Naive B cell (primary cell): ENCODE measurements around the gene HK2. TPM values are rescaled to one million over a fixed set of nuclear protein-coding genes. Genes with fewer than 3 reads are reported as not detected.
"Not testable (repeated sequence)": the region's sequence is repeated elsewhere in the genome, so short reads cannot be mapped to it uniquely, and the experiment has no call there.

Experiments used
- ATAC-seq, 2 donors: fragments of 150-1000 bp; cut with Tn5 transposase; 2 replicates each; pipeline ENCODE4 v1.10.0; 2021; ENCODE audit warnings: low read depth in 2 of 2, mild to moderate bottlenecking in 2 of 2, moderate library complexity in 2 of 2
- DNase-seq: peaks from one replicate; pipeline ENCODE4 v3.0.0; 2022
- H3K27ac Mint-ChIP-seq, 6 donors: one replicate each; pipeline ENCODE4 v1.8.0; 2020 to 2022; ENCODE audit warnings: mild to moderate bottlenecking in 6 of 6, mixed read lengths in 6 of 6, moderate library complexity in 5 of 6, inconsistent platforms in 2 of 6
- H3K27me3 Mint-ChIP-seq, 3 donors: one replicate each; pipeline ENCODE4 v1.8.0; 2021 to 2022; ENCODE audit warnings: mixed read lengths in 3 of 3, mild to moderate bottlenecking in 1 of 3
- H3K36me3 Mint-ChIP-seq, 2 donors: one replicate each; pipeline ENCODE4 v1.8.0; 2020 to 2022; ENCODE audit warnings: mixed read lengths in 2 of 2, inconsistent platforms in 1 of 2, mild to moderate bottlenecking in 1 of 2
- H3K4me1 Mint-ChIP-seq, 3 donors: one replicate each; pipeline ENCODE4 v1.8.0; 2020 to 2022; ENCODE audit warnings: mixed read lengths in 3 of 3, inconsistent platforms in 1 of 3, mild to moderate bottlenecking in 1 of 3, moderate library complexity in 1 of 3
- H3K4me3 Mint-ChIP-seq, 8 donors: one replicate each; pipeline ENCODE4 v1.8.0; 2020 to 2022; ENCODE audit warnings: mild to moderate bottlenecking in 8 of 8, mixed read lengths in 8 of 8, moderate library complexity in 8 of 8, inconsistent platforms in 2 of 8
- H3K9me3 Mint-ChIP-seq, 7 donors: one replicate each; pipeline ENCODE4 v1.8.0; 2020 to 2022; ENCODE audit warnings: mixed read lengths in 7 of 7, mild to moderate bottlenecking in 5 of 7, inconsistent platforms in 2 of 7, moderate library complexity in 1 of 7
- polyA plus RNA-seq, 6 donors: library from polyadenylated mRNA; unstranded; fragments of 300-500 nt; fragmentation: Illumina TruSeq; gene quantifications; one replicate each; pipeline ENCODE4 v1.2.3, GENCODE V29; 2021; ENCODE audit warnings: low read depth in 6 of 6

HK2 gene
- polyA plus RNA-seq, 6 donors from 2014 or later = 3.1 to 8.3 (median 6.1) TPM

- DNase-seq (no peak), ATAC-seq (no peak)
- Mint-ChIP-seq H3K27me3 (no peaks in the 10 kb centered on the region), H3K4me1 (peaks cover 0 to 3% (median 0%) of the 10 kb centered on the region in 3 donors), H3K36me3 (peaks cover 55 to 78% of the 10 kb centered on the region in 2 donors), H3K9me3 (peaks cover 6 to 11% (median 8%) of the 10 kb centered on the region in 7 donors), H3K4me3 (no peak overlapping the region), H3K27ac (no peak overlapping the region)
Observed at GRCh38 chr2:74890711-74891110, 56.8 kb downstream of the HK2 start.

GRCh38 chr2:74891136-74891764, 57.3 kb downstream of the HK2 start:
- no peak overlapping the region for H3K27ac Mint-ChIP-seq
- no peak for ATAC-seq
- H3K27me3 Mint-ChIP-seq = no peaks in the 10 kb centered on the region
- H3K4me3 Mint-ChIP-seq = no peak overlapping the region
- peaks cover 52 to 81% of the 10 kb centered on the region in 2 donors for H3K36me3 Mint-ChIP-seq
- DNase-seq = no peak
- H3K9me3 Mint-ChIP-seq = peaks cover 6 to 13% (median 9%) of the 10 kb centered on the region in 7 donors
- H3K4me1 Mint-ChIP-seq = peaks cover 0 to 1% (median 0%) of the 10 kb centered on the region in 3 donors

GRCh38 chr2:74891816-74892215, 57.9 kb downstream of the HK2 start:
- ATAC-seq, H3K27ac Mint-ChIP-seq, H3K4me3 Mint-ChIP-seq, H3K27me3 Mint-ChIP-seq, H3K4me1 Mint-ChIP-seq, DNase-seq: not testable (repeated sequence)
- Mint-ChIP-seq H3K36me3 (peaks cover 46 to 78% of the 10 kb centered on the region in 2 donors), H3K9me3 (peaks cover 6 to 16% (median 9%) of the 10 kb centered on the region in 7 donors)

DNA sequence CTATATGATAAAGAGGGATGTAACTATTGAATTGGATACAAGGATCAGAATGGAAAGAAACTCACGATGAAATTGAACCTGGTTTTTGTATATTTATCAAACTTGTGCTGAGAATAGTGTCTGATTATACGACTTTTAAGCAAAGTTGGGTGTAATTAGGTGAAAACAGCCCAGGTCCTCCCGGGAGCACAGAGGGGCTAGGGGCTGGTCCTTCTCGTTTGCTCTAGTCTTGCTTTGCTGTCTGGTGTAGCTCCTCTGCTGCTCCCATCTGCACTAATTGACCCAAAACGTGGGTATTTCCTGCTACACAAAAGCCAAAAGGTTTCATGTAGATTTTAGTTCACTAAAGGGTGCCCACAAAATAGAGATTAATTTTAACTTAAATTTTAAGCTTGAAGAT, 58.7 kb downstream of the HK2 start:
- Mint-ChIP-seq H3K27ac (no peak overlapping the region), H3K36me3 (peaks cover 44 to 78% of the 10 kb centered on the region in 2 donors), H3K27me3 (no peaks in the 10 kb centered on the region), H3K4me3 (no peak overlapping the region), H3K9me3 (peaks cover 6 to 22% (median 9%) of the 10 kb centered on the region in 7 donors), H3K4me1 (no peaks in the 10 kb centered on the region)
- ATAC-seq = no peak
- DNase-seq = no peak

GRCh38 chr2:74893332-74893731, 59.4 kb downstream of the HK2 start:
- Mint-ChIP-seq H3K27ac (peak overlapping the region in 1 of 6 donors; percentile 68), H3K36me3 (peaks cover 44 to 71% of the 10 kb centered on the region in 2 donors), H3K4me1 (no peaks in the 10 kb centered on the region), H3K27me3 (no peaks in the 10 kb centered on the region), H3K4me3 (no peak overlapping the region), H3K9me3 (peaks cover 6 to 29% (median 11%) of the 10 kb centered on the region in 7 donors)
- no peak for DNase-seq
- ATAC-seq = no peak

DNA sequence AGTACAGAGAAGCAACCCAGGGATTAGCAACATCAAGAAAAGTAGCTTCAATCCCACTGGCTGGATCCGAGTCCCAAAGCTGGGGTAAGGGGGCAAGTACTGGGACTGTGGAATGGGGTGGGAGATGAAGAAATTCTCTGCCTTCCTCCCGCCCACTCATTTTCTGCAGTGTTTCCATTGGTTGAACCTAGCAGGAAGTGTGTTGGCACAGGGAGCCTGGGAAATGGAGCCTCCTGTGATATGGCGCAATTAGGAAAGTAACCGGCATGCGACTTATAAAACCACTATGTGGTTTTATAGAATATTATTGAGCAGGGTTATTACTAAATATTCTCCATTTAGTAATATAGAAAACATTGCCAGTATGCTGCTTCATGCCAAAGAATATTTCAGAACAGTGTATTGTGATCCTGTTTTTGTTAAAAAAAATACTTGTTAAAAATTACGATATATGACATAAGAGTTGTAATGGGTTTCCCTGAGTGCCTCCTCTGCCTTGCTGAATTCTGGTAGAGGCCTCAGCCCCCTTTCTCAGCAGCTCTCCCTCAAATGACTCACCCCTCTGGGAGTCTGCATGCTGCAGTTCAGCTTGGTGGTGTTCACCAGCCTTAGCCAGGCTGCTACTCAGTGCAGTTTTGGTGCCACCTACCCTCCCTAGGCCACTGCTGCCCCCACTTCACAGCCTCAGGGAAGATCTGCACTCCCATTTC, 60.5 kb downstream of the HK2 start:
- H3K9me3 Mint-ChIP-seq = peaks cover 6 to 32% (median 11%) of the 10 kb centered on the region in 7 donors
- ATAC-seq (no peak), DNase-seq (no peak)
- no peaks in the 10 kb centered on the region for H3K27me3 Mint-ChIP-seq
- no peak overlapping the region for H3K4me3 Mint-ChIP-seq
- H3K36me3 Mint-ChIP-seq = peaks cover 39 to 60% of the 10 kb centered on the region in 2 donors
- H3K4me1 Mint-ChIP-seq = no peaks in the 10 kb centered on the region
- H3K27ac Mint-ChIP-seq = no peak overlapping the region

- no peaks in the 10 kb centered on the region for H3K27me3 Mint-ChIP-seq
- ATAC-seq = no peak
- no peak overlapping the region for H3K27ac Mint-ChIP-seq
- H3K4me3 Mint-ChIP-seq = no peak overlapping the region
- no peaks in the 10 kb centered on the region for H3K4me1 Mint-ChIP-seq
- peaks cover 33 to 54% of the 10 kb centered on the region in 2 donors for H3K36me3 Mint-ChIP-seq
- DNase-seq = no peak
- H3K9me3 Mint-ChIP-seq = peaks cover 6 to 32% (median 11%) of the 10 kb centered on the region in 7 donors
Observed at GRCh38 chr2:74895001-74895400, 61.1 kb downstream of the HK2 start.

GRCh38 chr2:74896232-74896631, 62.3 kb downstream of the HK2 start:
- H3K27me3 Mint-ChIP-seq = no peaks in the 10 kb centered on the region
- no peak for ATAC-seq
- H3K9me3 Mint-ChIP-seq = peaks cover 6 to 32% (median 11%) of the 10 kb centered on the region in 7 donors
- no peak overlapping the region for H3K27ac Mint-ChIP-seq
- peaks cover 21 to 42% of the 10 kb centered on the region in 2 donors for H3K36me3 Mint-ChIP-seq
- H3K4me3 Mint-ChIP-seq = no peak overlapping the region
- H3K4me1 Mint-ChIP-seq = no peaks in the 10 kb centered on the region
- DNase-seq = no peak

GRCh38 chr2:74900225-74900624, 66.3 kb downstream of the HK2 start:
- not testable (repeated sequence) for H3K4me1 Mint-ChIP-seq, H3K27ac Mint-ChIP-seq

GRCh38 chr2:74902281-74902860, 68.4 kb downstream of the HK2 start:
- Mint-ChIP-seq H3K4me1 (no peaks in the 10 kb centered on the region), H3K9me3 (peaks cover 0 to 16% (median 4%) of the 10 kb centered on the region in 7 donors), H3K4me3 (no peak overlapping the region), H3K27me3 (peaks cover 0 to 9% (median 5%) of the 10 kb centered on the region in 3 donors), H3K27ac (no peak overlapping the region), H3K36me3 (no peaks in the 10 kb centered on the region)
- no peak for DNase-seq
- ATAC-seq = no peak

More at GRCh38 chr2:74900225-74900624, 66.3 kb downstream of the HK2 start:
- not testable (repeated sequence) for H3K27me3 Mint-ChIP-seq, ATAC-seq, H3K4me3 Mint-ChIP-seq, H3K36me3 Mint-ChIP-seq, DNase-seq
- H3K9me3 Mint-ChIP-seq = peaks cover under 1 to 25% (median 5%) of the 10 kb centered on the region in 7 donors

DNA sequence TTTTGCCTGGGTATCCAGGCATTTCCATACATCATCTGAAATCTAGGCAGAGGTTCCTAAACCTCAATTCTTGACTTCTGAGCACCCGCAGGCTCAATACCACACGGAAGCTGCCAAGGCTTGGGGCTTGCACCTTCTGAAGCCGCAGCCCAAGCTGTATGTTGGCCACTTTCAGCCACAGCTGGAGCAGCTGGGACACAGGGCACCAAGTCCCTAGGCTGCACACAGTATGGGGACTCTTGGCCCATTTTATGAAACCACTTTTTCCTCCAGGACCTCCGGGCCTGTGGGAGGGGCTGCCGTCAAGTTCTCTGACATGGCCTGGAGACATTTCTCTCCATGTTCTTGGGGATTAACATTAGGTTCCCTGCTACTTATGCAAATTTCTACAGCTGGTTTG, 72.5 kb downstream of the HK2 start:
- Mint-ChIP-seq H3K27me3 (peaks cover 23 to 39% (median 31%) of the 10 kb centered on the region in 3 donors), H3K27ac (no peak overlapping the region), H3K9me3 (peaks cover 0 to 21% (median 0%) of the 10 kb centered on the region in 7 donors), H3K4me1 (peaks cover 0 to 7% (median 4%) of the 10 kb centered on the region in 3 donors), H3K36me3 (no peaks in the 10 kb centered on the region), H3K4me3 (no peak overlapping the region)
- no peak for ATAC-seq
- no peak for DNase-seq

DNA sequence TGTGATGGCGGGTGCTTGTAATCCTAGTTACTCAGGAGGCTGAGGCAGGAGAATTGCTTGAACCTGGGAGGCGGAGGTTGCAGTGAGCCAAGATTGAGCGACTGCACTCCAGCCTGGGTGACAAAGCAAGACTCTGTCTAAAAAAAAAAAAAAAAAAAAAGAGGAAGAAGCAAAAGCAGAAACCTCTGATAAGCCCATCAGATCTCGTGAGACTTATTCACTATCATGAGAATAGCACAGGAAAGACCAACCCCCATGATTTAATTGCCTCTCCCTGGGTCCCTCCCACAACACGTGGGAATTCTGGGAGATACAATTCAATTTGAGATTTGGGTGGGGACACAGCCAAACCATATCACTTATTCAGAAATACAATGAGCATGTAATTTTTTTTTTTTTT, 73.6 kb downstream of the HK2 start:
- not testable (repeated sequence) for H3K4me3 Mint-ChIP-seq, H3K4me1 Mint-ChIP-seq, H3K36me3 Mint-ChIP-seq, ATAC-seq, H3K27ac Mint-ChIP-seq, DNase-seq
- Mint-ChIP-seq H3K27me3 (peaks cover 29 to 43% (median 35%) of the 10 kb centered on the region in 3 donors), H3K9me3 (peaks cover 0 to 21% (median 0%) of the 10 kb centered on the region in 7 donors)

DNA sequence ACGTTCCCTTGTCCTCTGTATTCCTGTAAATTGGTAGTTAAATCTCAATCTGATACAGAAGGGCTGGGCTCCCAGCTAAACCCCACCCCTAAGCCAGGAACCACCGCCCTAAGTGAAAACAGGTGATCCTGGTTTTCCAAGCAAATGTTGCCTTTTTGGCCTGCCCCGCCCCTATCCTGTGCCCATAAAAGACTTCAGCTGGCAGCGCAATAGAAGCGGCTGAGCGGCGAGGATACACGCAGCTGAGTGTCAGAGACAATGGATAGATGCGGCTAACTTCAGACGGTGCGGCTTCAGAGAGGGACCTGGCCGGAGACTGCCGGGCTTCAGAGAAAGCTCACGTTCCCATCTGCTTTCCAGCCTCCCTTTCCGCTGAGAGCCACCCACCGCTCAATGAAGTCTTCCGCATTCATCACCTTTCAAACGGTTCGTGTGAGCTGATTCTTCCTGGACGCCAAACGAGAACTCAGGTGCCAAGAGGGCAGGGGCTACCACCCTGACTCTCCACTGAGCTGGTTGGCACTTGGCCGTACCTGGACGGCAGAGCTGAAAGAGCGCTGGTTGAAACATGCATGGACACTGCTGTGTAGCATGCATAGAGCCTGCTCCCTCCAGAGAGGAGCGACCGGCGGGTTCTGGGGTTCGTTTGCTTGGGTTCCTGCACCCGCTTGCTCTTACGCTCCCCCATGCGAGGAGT, 75.0 kb downstream of the HK2 start:
- Mint-ChIP-seq H3K36me3 (no peaks in the 10 kb centered on the region), H3K4me3 (peak overlapping the region in 1 of 8 donors; percentile 32), H3K27me3 (peaks cover 34 to 49% (median 43%) of the 10 kb centered on the region in 3 donors), H3K4me1 (peaks cover 0 to 7% (median 4%) of the 10 kb centered on the region in 3 donors), H3K9me3 (peaks cover 0 to 21% (median 0%) of the 10 kb centered on the region in 7 donors), H3K27ac (peak overlapping the region in 2 of 6 donors; percentile 12 to 49)
- no peak for ATAC-seq
- DNase-seq = no peak
